ENCODE data around the gene MEGF11. TPM values are rescaled to one million over a fixed set of nuclear protein-coding genes. Genes with fewer than 3 reads are reported as not detected.

Gene MEGF11
- total RNA-seq, 1 experiment from 2014 or later = 0.02 TPM

GRCh38 chr15:65918357-65918920, 335.1 kb downstream of the MEGF11 start:
- DNase-seq (ENCODE audit: low read depth) = no peak

- DNase-seq (ENCODE audit: low read depth) = no peak
These were observed 335.6 kb downstream of the MEGF11 start for GRCh38 chr15:65917936-65918335.

GRCh38 chr15:65917407-65917756, 336.2 kb downstream of the MEGF11 start:
- DNase-seq (ENCODE audit: low read depth) = no peak

- peak; percentile 50 for DNase-seq (ENCODE audit: low read depth)
These were observed 336.7 kb downstream of the MEGF11 start for GRCh38 chr15:65916664-65917406.

- no peak for DNase-seq (ENCODE audit: low read depth)
These were observed 337.4 kb downstream of the MEGF11 start for GRCh38 chr15:65916041-65916663.

GRCh38 chr15:65914981-65915925, 338.3 kb downstream of the MEGF11 start:
- DNase-seq (ENCODE audit: low read depth) = no peak

- no peak for DNase-seq (ENCODE audit: low read depth)
These were observed 339.2 kb downstream of the MEGF11 start for GRCh38 chr15:65914386-65914785.

- no peak for DNase-seq (ENCODE audit: low read depth)
These were observed 339.8 kb downstream of the MEGF11 start for GRCh38 chr15:65913631-65914199.

- DNase-seq (ENCODE audit: low read depth) = no peak
These were observed 341.3 kb downstream of the MEGF11 start for GRCh38 chr15:65912235-65912634.

GRCh38 chr15:65910341-65910740, 343.2 kb downstream of the MEGF11 start:
- DNase-seq (ENCODE audit: low read depth) = no peak

GRCh38 chr15:65909831-65910230, 343.7 kb downstream of the MEGF11 start:
- no peak for DNase-seq (ENCODE audit: low read depth)

- DNase-seq (ENCODE audit: low read depth) = no peak
These were observed 344.7 kb downstream of the MEGF11 start for GRCh38 chr15:65908876-65909275.

- no peak for DNase-seq (ENCODE audit: low read depth)
These were observed 345.9 kb downstream of the MEGF11 start for GRCh38 chr15:65907661-65908060.

GRCh38 chr15:65906396-65906795, 347.2 kb downstream of the MEGF11 start:
- DNase-seq (ENCODE audit: low read depth) = no peak

GRCh38 chr15:65904301-65904700, 349.2 kb downstream of the MEGF11 start:
- DNase-seq (ENCODE audit: low read depth) = no peak

GRCh38 chr15:65903296-65904073, 350.1 kb downstream of the MEGF11 start:
- DNase-seq (ENCODE audit: low read depth) = peak; percentile 38

GRCh38 chr15:65902373-65902772, 351.2 kb downstream of the MEGF11 start:
- DNase-seq (ENCODE audit: low read depth) = peak; percentile 86

- no peak for DNase-seq (ENCODE audit: low read depth)
These were observed 351.7 kb downstream of the MEGF11 start for GRCh38 chr15:65901836-65902235.

GRCh38 chr15:65901336-65901735, 352.2 kb downstream of the MEGF11 start:
- no peak for DNase-seq (ENCODE audit: low read depth)

GRCh38 chr15:65900488-65900887, 353.1 kb downstream of the MEGF11 start:
- DNase-seq (ENCODE audit: low read depth) = no peak

- no peak for DNase-seq (ENCODE audit: low read depth)
These were observed 357.3 kb downstream of the MEGF11 start for GRCh38 chr15:65896236-65896635.
